ENCODE results near the gene CAPZA1.

CAPZA1 gene

DNA sequence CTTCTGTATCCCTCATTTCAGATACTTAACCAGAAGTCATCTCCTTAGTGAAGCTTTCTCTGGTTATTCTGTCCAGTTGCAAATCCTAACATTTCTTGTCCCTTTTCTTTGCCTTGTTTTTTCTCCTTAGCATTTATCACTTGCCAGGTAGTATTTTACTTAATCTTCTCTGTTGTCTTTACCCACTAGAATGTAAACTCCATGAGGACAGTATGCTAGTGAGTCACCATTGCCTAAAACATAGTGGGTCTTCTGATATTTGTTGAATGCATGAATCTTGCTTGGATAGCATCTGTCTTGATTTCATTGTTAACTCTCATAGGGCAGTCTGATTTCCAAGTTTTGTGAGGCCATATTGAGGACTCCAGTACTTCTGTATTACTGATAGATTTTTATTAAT, 9.6 kb downstream of the CAPZA1 start:
- Histone ChIP-seq H3K27me3 (ENCODE audit: insufficient read depth, low read depth) (no peaks in the 10 kb centered on the region), H2AFZ (ENCODE audit: low read depth) (no peak overlapping the region), H3K79me2 (ENCODE audit: insufficient read depth, low read depth) (peaks cover 98% of the 10 kb centered on the region), H4K20me1 (ENCODE audit: insufficient read depth) (peaks cover 13% of the 10 kb centered on the region; the same call in 1 of the 2 replicates), H3K36me3 (ENCODE audit: insufficient read depth) (no peaks in the 10 kb centered on the region), H3K27ac (no peak overlapping the region), H3K4me1 (ENCODE audit: low read depth, poor library complexity, severe bottlenecking) (peaks cover 45% of the 10 kb centered on the region), H3K9ac (no peak overlapping the region), H3K4me2 (no peak overlapping the region), H3K4me3 (IDR thresholded peaks at IDR 0.05; ENCODE audit: insufficient read depth, low read depth, low read length) (no peak overlapping the region)
- TF ChIP-seq, protein P1, sequence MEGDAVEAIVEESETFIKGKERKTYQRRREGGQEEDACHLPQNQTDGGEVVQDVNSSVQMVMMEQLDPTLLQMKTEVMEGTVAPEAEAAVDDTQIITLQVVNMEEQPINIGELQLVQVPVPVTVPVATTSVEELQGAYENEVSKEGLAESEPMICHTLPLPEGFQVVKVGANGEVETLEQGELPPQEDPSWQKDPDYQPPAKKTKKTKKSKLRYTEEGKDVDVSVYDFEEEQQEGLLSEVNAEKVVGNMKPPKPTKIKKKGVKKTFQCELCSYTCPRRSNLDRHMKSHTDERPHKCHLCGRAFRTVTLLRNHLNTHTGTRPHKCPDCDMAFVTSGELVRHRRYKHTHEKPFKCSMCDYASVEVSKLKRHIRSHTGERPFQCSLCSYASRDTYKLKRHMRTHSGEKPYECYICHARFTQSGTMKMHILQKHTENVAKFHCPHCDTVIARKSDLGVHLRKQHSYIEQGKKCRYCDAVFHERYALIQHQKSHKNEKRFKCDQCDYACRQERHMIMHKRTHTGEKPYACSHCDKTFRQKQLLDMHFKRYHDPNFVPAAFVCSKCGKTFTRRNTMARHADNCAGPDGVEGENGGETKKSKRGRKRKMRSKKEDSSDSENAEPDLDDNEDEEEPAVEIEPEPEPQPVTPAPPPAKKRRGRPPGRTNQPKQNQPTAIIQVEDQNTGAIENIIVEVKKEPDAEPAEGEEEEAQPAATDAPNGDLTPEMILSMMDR (conservative IDR thresholded peaks at IDR 0.05; ENCODE audit: low read depth, low read length), result no peak

DNA sequence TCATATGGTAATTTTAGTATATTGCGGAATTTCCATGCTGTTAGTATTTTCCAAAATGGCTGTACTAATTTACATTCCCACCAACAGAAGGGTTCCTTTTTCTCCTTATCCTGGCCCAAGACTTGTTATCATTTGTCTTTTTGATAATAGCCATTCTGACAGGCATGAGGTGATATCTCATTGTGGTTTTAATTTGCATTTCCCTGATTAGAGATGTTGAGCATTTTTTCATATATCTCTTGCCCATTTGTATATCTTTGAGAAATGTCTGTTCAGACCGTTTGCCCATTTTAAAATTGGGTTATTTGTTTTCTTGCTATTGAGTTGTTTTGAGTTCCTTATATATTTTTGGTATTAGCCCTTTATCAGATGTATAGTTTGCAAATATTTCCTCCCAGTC, 14.0 kb downstream of the CAPZA1 start:
- Histone ChIP-seq H3K4me3 (IDR thresholded peaks at IDR 0.05; ENCODE audit: insufficient read depth, low read depth, low read length) (no peak overlapping the region), H3K36me3 (ENCODE audit: insufficient read depth) (no peaks in the 10 kb centered on the region), H3K27me3 (ENCODE audit: insufficient read depth, low read depth) (no peaks in the 10 kb centered on the region), H4K20me1 (ENCODE audit: insufficient read depth) (peaks cover 30% of the 10 kb centered on the region; the same call in 1 of the 2 replicates), H2AFZ (ENCODE audit: low read depth) (no peak overlapping the region), H3K4me1 (ENCODE audit: low read depth, poor library complexity, severe bottlenecking) (peaks cover 60% of the 10 kb centered on the region), H3K4me2 (no peak overlapping the region; the same call in 1 of the 2 replicates), H3K27ac (no peak overlapping the region), H3K9ac (no peak overlapping the region), H3K79me2 (ENCODE audit: insufficient read depth, low read depth) (peaks cover 97% of the 10 kb centered on the region)
- TF ChIP-seq, protein P1 (conservative IDR thresholded peaks at IDR 0.05; ENCODE audit: low read depth, low read length), result no peak

DNA sequence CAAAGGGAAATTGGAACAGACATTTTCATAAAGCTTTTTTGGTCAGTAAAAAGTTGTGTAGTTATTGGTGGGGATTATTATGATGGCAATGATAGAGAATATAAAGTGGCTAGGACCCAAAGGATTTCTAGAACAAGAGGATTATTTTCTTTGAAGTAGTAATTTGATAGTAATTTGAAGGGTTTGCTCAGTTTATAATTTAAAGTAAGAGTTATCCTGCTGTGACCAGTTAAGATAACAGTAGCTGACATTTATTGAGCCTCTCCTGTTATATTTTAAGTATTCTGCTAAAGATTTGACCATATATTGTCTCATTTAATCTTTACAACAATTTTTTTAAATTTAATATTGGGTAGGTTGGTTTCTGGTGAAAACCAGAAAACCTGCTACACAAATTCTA, 14.7 kb downstream of the CAPZA1 start:
- H3K4me1 ChIP-seq (ENCODE audit: low read depth, poor library complexity, severe bottlenecking), result peaks cover 60% of the 10 kb centered on the region

DNA sequence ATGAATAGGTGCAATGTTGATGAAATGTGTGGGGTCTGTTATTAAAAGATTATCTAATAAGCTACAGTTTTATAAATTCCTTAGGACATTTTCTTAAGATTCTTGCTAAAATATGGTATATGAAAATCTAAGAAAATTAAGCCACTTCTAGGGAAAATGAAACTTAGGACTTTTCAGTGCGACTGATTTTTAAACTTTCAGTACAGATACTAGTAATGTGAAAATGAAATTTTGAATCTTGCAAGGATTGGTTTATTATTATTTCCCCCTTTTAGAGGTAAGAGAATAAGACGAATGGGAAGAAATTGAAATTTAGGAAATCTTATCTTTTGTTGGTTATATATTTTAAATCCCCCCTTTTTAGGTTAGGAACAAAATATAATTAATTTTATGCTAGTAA, 16.4 kb downstream of the CAPZA1 start:
- no peak overlapping the region for H3K9ac ChIP-seq
- H3K4me1 ChIP-seq (ENCODE audit: low read depth, poor library complexity, severe bottlenecking), result peaks cover 52% of the 10 kb centered on the region
- H3K4me3 ChIP-seq (IDR thresholded peaks at IDR 0.05; ENCODE audit: insufficient read depth, low read depth, low read length), result no peak overlapping the region
- peak overlapping the region; percentile 42; the same call in 1 of the 2 replicates for H3K4me2 ChIP-seq
- TF ChIP-seq, protein P1 (conservative IDR thresholded peaks at IDR 0.05; ENCODE audit: low read depth, low read length), result no peak
- peaks cover 30% of the 10 kb centered on the region for H4K20me1 ChIP-seq (ENCODE audit: insufficient read depth)
- H3K27me3 ChIP-seq (ENCODE audit: insufficient read depth, low read depth), result no peaks in the 10 kb centered on the region
- no peaks in the 10 kb centered on the region for H3K36me3 ChIP-seq (ENCODE audit: insufficient read depth)
- H3K27ac ChIP-seq, result no peak overlapping the region
- no peak overlapping the region for H2AFZ ChIP-seq (ENCODE audit: low read depth)
- peaks cover 81% of the 10 kb centered on the region for H3K79me2 ChIP-seq (ENCODE audit: insufficient read depth, low read depth)

More for the DNA sequence above, 14.7 kb downstream of the CAPZA1 start:
- Histone ChIP-seq H4K20me1 (ENCODE audit: insufficient read depth) (peaks cover 30% of the 10 kb centered on the region), H2AFZ (ENCODE audit: low read depth) (no peak overlapping the region), H3K4me3 (IDR thresholded peaks at IDR 0.05; ENCODE audit: insufficient read depth, low read depth, low read length) (no peak overlapping the region), H3K4me2 (no peak overlapping the region; the same call in none of the 2 replicates), H3K27ac (no peak overlapping the region), H3K9ac (no peak overlapping the region), H3K79me2 (ENCODE audit: insufficient read depth, low read depth) (peaks cover 94% of the 10 kb centered on the region), H3K36me3 (ENCODE audit: insufficient read depth) (no peaks in the 10 kb centered on the region), H3K27me3 (ENCODE audit: insufficient read depth, low read depth) (no peaks in the 10 kb centered on the region)
- TF ChIP-seq, protein P1 (conservative IDR thresholded peaks at IDR 0.05; ENCODE audit: low read depth, low read length), result no peak

All from KMS-11 (cell line).